IPS-20b (cell line): Measurements from ENCODE around the gene SDHB.

ENCODE experiments used
- H3K27ac ChIP-seq: one replicate; pipeline ENCODE4 v1.5.1; 2013; ENCODE audit warnings: low read length
- H3K27me3 ChIP-seq: 2 replicates; pipeline ENCODE4 v1.6.1; 2013; ENCODE audit warnings: mild to moderate bottlenecking, low read length, inconsistent platforms; ENCODE audit not compliant: insufficient read depth
- H3K36me3 ChIP-seq: 2 replicates; pipeline ENCODE4 v1.6.1; 2013; ENCODE audit warnings: low read depth, mild to moderate bottlenecking, inconsistent platforms, low read length, moderate library complexity; ENCODE audit not compliant: insufficient read depth
- H3K4me1 ChIP-seq: 2 replicates; pipeline ENCODE4 v1.6.1; 2013; ENCODE audit warnings: mild to moderate bottlenecking, control low read depth, inconsistent platforms, low read length, moderate library complexity; ENCODE audit not compliant: insufficient read depth
- H3K4me3 ChIP-seq: 2 replicates; pipeline ENCODE4 v1.5.1; 2013; ENCODE audit warnings: mild to moderate bottlenecking, low read length, inconsistent platforms
- H3K9ac ChIP-seq: 2 replicates; pipeline ENCODE4 v1.6.1; 2013; ENCODE audit warnings: low read depth, mild to moderate bottlenecking, inconsistent platforms, low read length, moderate library complexity
- H3K9me3 ChIP-seq: 2 replicates; pipeline ENCODE4 v1.6.1; 2013; ENCODE audit warnings: mild to moderate bottlenecking, low read depth, low read length, inconsistent platforms; ENCODE audit not compliant: insufficient read depth

Gene SDHB

GRCh38 chr1:16971341-16972188 is 82.3 kb downstream of the SDHB start:
- Histone ChIP-seq H3K9me3 (no peaks in the 10 kb centered on the region), H3K9ac (no peak overlapping the region), H3K27ac (no peak overlapping the region)

GRCh38 chr1:16970132-16970910 is 83.5 kb downstream of the SDHB start:
- no peaks in the 10 kb centered on the region for H3K9me3 ChIP-seq
- no peaks in the 10 kb centered on the region for H3K27me3 ChIP-seq
- H3K36me3 ChIP-seq = peaks cover 46% of the 10 kb centered on the region
- H3K27ac ChIP-seq = no peak overlapping the region
- peaks cover 5% of the 10 kb centered on the region; the same call in 1 of the 2 replicates for H3K4me1 ChIP-seq
- H3K4me3 ChIP-seq = no peak overlapping the region
- no peak overlapping the region for H3K9ac ChIP-seq

More at GRCh38 chr1:16971341-16972188, 82.3 kb downstream of the SDHB start:
- peaks cover 48% of the 10 kb centered on the region for H3K36me3 ChIP-seq
- H3K27me3 ChIP-seq = no peaks in the 10 kb centered on the region
- H3K4me1 ChIP-seq = peaks cover 5% of the 10 kb centered on the region; the same call in 1 of the 2 replicates
- no peak overlapping the region for H3K4me3 ChIP-seq

- H3K36me3 ChIP-seq = peaks cover 48% of the 10 kb centered on the region
Measured at GRCh38 chr1:16969651-16970050, 84.2 kb downstream of the SDHB start.

GRCh38 chr1:16969057-16969611 is 84.7 kb downstream of the SDHB start:
- peaks cover 5% of the 10 kb centered on the region; the same call in 1 of the 2 replicates for H3K4me1 ChIP-seq
- H3K36me3 ChIP-seq = peaks cover 48% of the 10 kb centered on the region
- no peak overlapping the region for H3K9ac ChIP-seq
- no peak overlapping the region for H3K4me3 ChIP-seq
- H3K27ac ChIP-seq = no peak overlapping the region
- H3K27me3 ChIP-seq = no peaks in the 10 kb centered on the region
- H3K9me3 ChIP-seq = no peaks in the 10 kb centered on the region

More at GRCh38 chr1:16969651-16970050, 84.2 kb downstream of the SDHB start:
- Histone ChIP-seq H3K4me1 (peaks cover 5% of the 10 kb centered on the region; the same call in 1 of the 2 replicates), H3K4me3 (no peak overlapping the region), H3K9me3 (no peaks in the 10 kb centered on the region), H3K27ac (no peak overlapping the region), H3K9ac (no peak overlapping the region), H3K27me3 (no peaks in the 10 kb centered on the region)
